Skin epidermis (tissue), 12 donors: ENCODE results near the gene NPAS4.
"Not testable (repeated sequence)": the region's sequence is repeated elsewhere in the genome, so short reads cannot be mapped to it uniquely, and the experiment has no call there.

ENCODE experiments used
- H3K27ac ChIP-seq, 21 experiments: fragments of 200-600 bp; sonication (generic) in 11 of 21; one replicate each; pipeline ENCODE4 v1.5.0; 2020; ENCODE audit warnings: mild to moderate bottlenecking in 3 of 21, inconsistent platforms in 2 of 21, moderate library complexity in 2 of 21
- H3K4me3 ChIP-seq, 7 experiments: fragments of 200-600 bp; sonication (generic) in 2 of 7; one replicate each; pipeline ENCODE4 v1.5.0; 2020; ENCODE audit warnings: inconsistent platforms in 2 of 7, mild to moderate bottlenecking in 2 of 7, moderate library complexity in 1 of 7

The NPAS4 gene

GRCh38 chr11:66420671-66421476, at the start of gene NPAS4:
Gene NPAS4 (plus strand): TSS chr11:66421035. CDS start chr11:66421180, 145 bp downstream.
- H3K27ac ChIP-seq = no peak within 1 kb of the TSS
- H3K4me3 ChIP-seq = no peak within 1 kb of the TSS

- peak within 1 kb of the TSS; percentile 47 to 74 (median 70) for H3K4me3 ChIP-seq
- peak within 1 kb of the TSS in 15 of 21 experiments; percentile 28 to 81 (median 54) for H3K27ac ChIP-seq
Measured at GRCh38 chr11:66371627-66372415, 49.0 kb upstream of the NPAS4 start, which contains the start of gene SLC29A2. Gene SLC29A2 (minus strand): TSS chr11:66371760. CDS start chr11:66371591, 169 bp downstream.

GRCh38 chr11:66373265-66373664, 47.6 kb upstream of the NPAS4 start:
- no peak overlapping the region for H3K4me3 ChIP-seq
- no peak overlapping the region for H3K27ac ChIP-seq

- H3K4me3 ChIP-seq, H3K27ac ChIP-seq: not testable (repeated sequence)
Measured at GRCh38 chr11:66373690-66374287, 47.0 kb upstream of the NPAS4 start.

GRCh38 chr11:66380264-66380663, 40.6 kb upstream of the NPAS4 start:
- not testable (repeated sequence) for H3K27ac ChIP-seq

GRCh38 chr11:66384316-66384715, 36.5 kb upstream of the NPAS4 start:
- not testable (repeated sequence) for H3K4me3 ChIP-seq, H3K27ac ChIP-seq

More at GRCh38 chr11:66380264-66380663, 40.6 kb upstream of the NPAS4 start:
- not testable (repeated sequence) for H3K4me3 ChIP-seq

GRCh38 chr11:66386171-66387069, 34.4 kb upstream of the NPAS4 start:
- Histone ChIP-seq H3K4me3 (no peak overlapping the region), H3K27ac (peak overlapping the region in 1 of 21 experiments; percentile 10)

GRCh38 chr11:66388780-66389386, 32.0 kb upstream of the NPAS4 start:
- Histone ChIP-seq H3K4me3 (no peak overlapping the region), H3K27ac (no peak overlapping the region)

- Histone ChIP-seq H3K27ac (no peak overlapping the region), H3K4me3 (no peak overlapping the region)
Measured at GRCh38 chr11:66391322-66391721, 29.5 kb upstream of the NPAS4 start.

GRCh38 chr11:66393954-66394353, 26.9 kb upstream of the NPAS4 start:
- no peak overlapping the region for H3K27ac ChIP-seq
- H3K4me3 ChIP-seq = no peak overlapping the region

GRCh38 chr11:66407651-66408050, 13.2 kb upstream of the NPAS4 start:
- Histone ChIP-seq H3K4me3 (no peak overlapping the region), H3K27ac (no peak overlapping the region)

GRCh38 chr11:66408488-66409214, 12.2 kb upstream of the NPAS4 start:
- Histone ChIP-seq H3K27ac (peak overlapping the region in 3 of 21 experiments; percentile 17 to 32 (median 29)), H3K4me3 (peak overlapping the region in 5 of 7 experiments; percentile 25 to 34 (median 28))

GRCh38 chr11:66409226-66409625, 11.6 kb upstream of the NPAS4 start:
- Histone ChIP-seq H3K4me3 (peak overlapping the region in 4 of 7 experiments; percentile 25 to 34 (median 30)), H3K27ac (peak overlapping the region in 2 of 21 experiments; percentile 17 to 29)

GRCh38 chr11:66410191-66410590, 10.6 kb upstream of the NPAS4 start:
- Histone ChIP-seq H3K4me3 (no peak overlapping the region), H3K27ac (no peak overlapping the region)

- no peak overlapping the region for H3K4me3 ChIP-seq
Measured at GRCh38 chr11:66411323-66411722, 9.5 kb upstream of the NPAS4 start.

GRCh38 chr11:66412110-66412509, 8.7 kb upstream of the NPAS4 start:
- no peak overlapping the region for H3K27ac ChIP-seq
- H3K4me3 ChIP-seq = no peak overlapping the region

More at GRCh38 chr11:66411323-66411722, 9.5 kb upstream of the NPAS4 start:
- H3K27ac ChIP-seq = no peak overlapping the region

- H3K4me3 ChIP-seq = no peak overlapping the region
- H3K27ac ChIP-seq = no peak overlapping the region
Measured at GRCh38 chr11:66413167-66413566, 7.7 kb upstream of the NPAS4 start.
